ENCODE measurements around the gene LRP11. TPM values are rescaled to one million over a fixed set of nuclear protein-coding genes. Genes with fewer than 3 reads are reported as not detected.

LRP11 gene
- total and polyA plus RNA-seq, 2 of the 13 experiments (the other 11 are each of a cell fraction or from before 2014, with no cell fraction given), result 32.4 to 48.9 TPM

DNA sequence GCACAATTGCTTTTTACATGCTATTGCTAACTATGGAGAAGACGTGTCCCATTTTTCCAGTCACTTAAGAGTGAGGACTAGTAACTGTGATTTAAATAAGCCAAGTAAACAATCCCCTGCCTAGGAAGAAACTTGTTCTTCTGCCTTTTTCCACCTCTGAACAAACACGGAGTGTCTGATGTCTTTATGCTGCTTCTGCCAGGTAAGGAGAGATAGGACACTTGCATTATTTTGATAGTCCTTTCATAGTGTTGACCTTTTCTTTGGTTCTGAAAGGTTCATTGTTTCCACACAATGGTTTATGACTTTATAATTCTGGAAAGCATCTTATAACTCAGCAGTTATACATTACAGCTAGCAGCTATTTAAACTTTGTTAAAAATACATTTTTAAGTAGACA, 8.4 kb downstream of the LRP11 start (continued):
- TF ChIP-seq, protein P1, sequence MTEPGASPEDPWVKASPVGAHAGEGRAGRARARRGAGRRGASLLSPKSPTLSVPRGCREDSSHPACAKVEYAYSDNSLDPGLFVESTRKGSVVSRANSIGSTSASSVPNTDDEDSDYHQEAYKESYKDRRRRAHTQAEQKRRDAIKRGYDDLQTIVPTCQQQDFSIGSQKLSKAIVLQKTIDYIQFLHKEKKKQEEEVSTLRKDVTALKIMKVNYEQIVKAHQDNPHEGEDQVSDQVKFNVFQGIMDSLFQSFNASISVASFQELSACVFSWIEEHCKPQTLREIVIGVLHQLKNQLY (CRISPR knock-in tag; IDR thresholded peaks at IDR 0.05), result no peak
- TF ChIP-seq, protein P2, sequence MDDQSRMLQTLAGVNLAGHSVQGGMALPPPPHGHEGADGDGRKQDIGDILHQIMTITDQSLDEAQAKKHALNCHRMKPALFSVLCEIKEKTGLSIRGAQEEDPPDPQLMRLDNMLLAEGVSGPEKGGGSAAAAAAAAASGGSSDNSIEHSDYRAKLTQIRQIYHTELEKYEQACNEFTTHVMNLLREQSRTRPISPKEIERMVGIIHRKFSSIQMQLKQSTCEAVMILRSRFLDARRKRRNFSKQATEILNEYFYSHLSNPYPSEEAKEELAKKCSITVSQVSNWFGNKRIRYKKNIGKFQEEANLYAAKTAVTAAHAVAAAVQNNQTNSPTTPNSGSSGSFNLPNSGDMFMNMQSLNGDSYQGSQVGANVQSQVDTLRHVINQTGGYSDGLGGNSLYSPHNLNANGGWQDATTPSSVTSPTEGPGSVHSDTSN (CRISPR knock-in tag; IDR thresholded peaks at IDR 0.05; ENCODE audit: borderline replicate concordance), result no peak
- no peak for TF ChIP-seq TBX3 (IDR thresholded peaks at IDR 0.05; ENCODE audit: borderline replicate concordance)
- TF ChIP-seq ZBTB42 (CRISPR knock-in tag; IDR thresholded peaks at IDR 0.05), result no peak
- TF ChIP-seq, protein P3, sequence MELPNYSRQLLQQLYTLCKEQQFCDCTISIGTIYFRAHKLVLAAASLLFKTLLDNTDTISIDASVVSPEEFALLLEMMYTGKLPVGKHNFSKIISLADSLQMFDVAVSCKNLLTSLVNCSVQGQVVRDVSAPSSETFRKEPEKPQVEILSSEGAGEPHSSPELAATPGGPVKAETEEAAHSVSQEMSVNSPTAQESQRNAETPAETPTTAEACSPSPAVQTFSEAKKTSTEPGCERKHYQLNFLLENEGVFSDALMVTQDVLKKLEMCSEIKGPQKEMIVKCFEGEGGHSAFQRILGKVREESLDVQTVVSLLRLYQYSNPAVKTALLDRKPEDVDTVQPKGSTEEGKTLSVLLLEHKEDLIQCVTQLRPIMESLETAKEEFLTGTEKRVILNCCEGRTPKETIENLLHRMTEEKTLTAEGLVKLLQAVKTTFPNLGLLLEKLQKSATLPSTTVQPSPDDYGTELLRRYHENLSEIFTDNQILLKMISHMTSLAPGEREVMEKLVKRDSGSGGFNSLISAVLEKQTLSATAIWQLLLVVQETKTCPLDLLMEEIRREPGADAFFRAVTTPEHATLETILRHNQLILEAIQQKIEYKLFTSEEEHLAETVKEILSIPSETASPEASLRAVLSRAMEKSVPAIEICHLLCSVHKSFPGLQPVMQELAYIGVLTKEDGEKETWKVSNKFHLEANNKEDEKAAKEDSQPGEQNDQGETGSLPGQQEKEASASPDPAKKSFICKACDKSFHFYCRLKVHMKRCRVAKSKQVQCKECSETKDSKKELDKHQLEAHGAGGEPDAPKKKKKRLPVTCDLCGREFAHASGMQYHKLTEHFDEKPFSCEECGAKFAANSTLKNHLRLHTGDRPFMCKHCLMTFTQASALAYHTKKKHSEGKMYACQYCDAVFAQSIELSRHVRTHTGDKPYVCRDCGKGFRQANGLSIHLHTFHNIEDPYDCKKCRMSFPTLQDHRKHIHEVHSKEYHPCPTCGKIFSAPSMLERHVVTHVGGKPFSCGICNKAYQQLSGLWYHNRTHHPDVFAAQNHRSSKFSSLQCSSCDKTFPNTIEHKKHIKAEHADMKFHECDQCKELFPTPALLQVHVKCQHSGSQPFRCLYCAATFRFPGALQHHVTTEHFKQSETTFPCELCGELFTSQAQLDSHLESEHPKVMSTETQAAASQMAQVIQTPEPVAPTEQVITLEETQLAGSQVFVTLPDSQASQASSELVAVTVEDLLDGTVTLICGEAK (IDR thresholded peaks at IDR 0.05), result no peak
- TF ChIP-seq, protein P3 (CRISPR knock-in tag; IDR thresholded peaks at IDR 0.05), result no peak
- no peak for TF ChIP-seq ZMYM4 (CRISPR knock-in tag; IDR thresholded peaks at IDR 0.05)
- no peak for TF ChIP-seq KLF11 (CRISPR knock-in tag; IDR thresholded peaks at IDR 0.05)
- no peak for TF ChIP-seq ZNF510 (CRISPR knock-in tag; IDR thresholded peaks at IDR 0.05; ENCODE audit: low read depth)
